CD4-positive, alpha-beta T cell treated with Interleukin-2 at 100 ng/mL for 4 hours (primary cell): ENCODE measurements around the gene HBG2.

ENCODE experiments used
- DNase-seq: peaks from one replicate; pipeline ENCODE4 v3.0.0-alpha.2; 2020; ENCODE audit warnings: low spot score

The HBG2 gene

GRCh38 chr11:5229796-5230195 is 24.8 kb downstream of the HBG2 start:
- DNase-seq, result no peak

GRCh38 chr11:5229356-5229755 is 25.2 kb downstream of the HBG2 start:
- DNase-seq, result no peak

GRCh38 chr11:5228124-5228523 is 26.5 kb downstream of the HBG2 start:
- DNase-seq, result no peak

GRCh38 chr11:5227681-5228080 is 26.9 kb downstream of the HBG2 start:
- DNase-seq, result no peak

- no peak for DNase-seq
These were observed 27.8 kb downstream of the HBG2 start, which contains the start of gene HBB for GRCh38 chr11:5226732-5227310. TSS of gene HBB (minus strand) at chr11:5227071. CDS start at chr11:5227021, 50 bp downstream.

GRCh38 chr11:5225480-5225871 is 29.1 kb downstream of the HBG2 start:
- DNase-seq, result no peak

- DNase-seq, result no peak
These were observed 29.8 kb downstream of the HBG2 start for GRCh38 chr11:5224538-5225479.

GRCh38 chr11:5223686-5224085 is 30.9 kb downstream of the HBG2 start:
- no peak for DNase-seq

GRCh38 chr11:5223146-5223545 is 31.4 kb downstream of the HBG2 start:
- DNase-seq, result no peak

GRCh38 chr11:5210376-5210885 is 44.1 kb downstream of the HBG2 start:
- no peak for DNase-seq

- no peak for DNase-seq
These were observed 49.8 kb downstream of the HBG2 start for GRCh38 chr11:5204787-5205186.

- no peak for DNase-seq
These were observed 51.2 kb downstream of the HBG2 start for GRCh38 chr11:5203366-5203765.
